K562 (cell line): ENCODE measurements around the gene PDGFA. TPM values are rescaled to one million over a fixed set of nuclear protein-coding genes. Genes with fewer than 3 reads are reported as not detected.

Source experiments
- ATAC-seq: fragments of 200-7000 bp; cut with Tn5 transposase; 3 replicates; pipeline ENCODE4 v1.9.1; 2020; ENCODE audit warnings: moderate library complexity
- BruUV-seq: library from RNA; stranded (reverse); fragments of 400-500 nt; replicated peaks from 2 replicates; lab custom pipeline; 2021; lab: Mats Ljungman, UMichigan
- CTCF ChIA-PET: fragments of 300-600 bp; formaldehyde crosslinking; extraction: SDS; loops from one replicate; lab custom pipeline; 2021; ENCODE audit warnings: low intra/inter-chr PET ratio; lab: Yijun Ruan, JAX
- POLR2A ChIA-PET: fragments of 300-600, 350-650 bp; sonication (Branson Sonifier 250); formaldehyde crosslinking; extraction: SDS; loops from one replicate; lab custom pipeline; 2021; ENCODE audit warnings: antibody characterized with exemption, inconsistent platforms; lab: Yijun Ruan, JAX
- DNase-seq, 4 experiments: peaks; one replicate each; pipeline versions ENCODE4 v3.0.0 to v3.0.0-alpha.2; 2011 to 2018; ENCODE audit warnings: low spot score in 3 of 4, mixed read lengths in 3 of 4; ENCODE audit errors: extremely low read depth in 1 of 4
- FAIRE-seq: peaks from 2 replicates; lab custom pipeline; 2011; peaks lifted over from hg19 to GRCh38; lab: Jason Lieb, UNC
- H2AFZ ChIP-seq: 2 replicates; pipeline ENCODE4 v1.6.0; 2011; ENCODE audit warnings: low read depth, low read length, control low read depth, inconsistent platforms
- H3K27ac ChIP-seq: fragments of 200-600 bp; 3 replicates; pipeline ENCODE4 v1.8.0; 2011; ENCODE audit warnings: low read depth, mild to moderate bottlenecking, control low read depth, inconsistent platforms, low read length, moderate library complexity, mixed read lengths; ENCODE audit errors: extremely low read depth
- H3K27me3 ChIP-seq, 2 experiments: fragments of 300-600 bp in 1 of 2; 2 replicates in 1 of 2; 3 replicates in 1 of 2; pipeline versions ENCODE4 v1.6.0 to v1.8.0; 2011; ENCODE audit warnings: inconsistent platforms in 2 of 2, low read length in 2 of 2, mild to moderate bottlenecking in 1 of 2, mixed read lengths in 1 of 2, moderate library complexity in 1 of 2; ENCODE audit not compliant: control insufficient read depth in 2 of 2, insufficient read depth in 2 of 2
- H3K36me3 ChIP-seq: fragments of 300-600 bp; 3 replicates; pipeline ENCODE4 v1.8.0; 2011; ENCODE audit warnings: mild to moderate bottlenecking, low read length, inconsistent platforms; ENCODE audit not compliant: control insufficient read depth, insufficient read depth
- H3K4me1 ChIP-seq, 2 experiments: fragments of 200-600 bp in 1 of 2; replicated peaks in 1 of 2; 2 replicates in 1 of 2; 3 replicates in 1 of 2; pipeline versions ENCODE4 v1.5.1 to v1.8.0; 2011; ENCODE audit warnings: inconsistent platforms in 2 of 2, low read length in 2 of 2, mild to moderate bottlenecking in 1 of 2, mixed read lengths in 1 of 2, moderate library complexity in 1 of 2; ENCODE audit not compliant: control insufficient read depth in 2 of 2, insufficient read depth in 2 of 2
- H3K4me2 ChIP-seq: 2 replicates; pipeline ENCODE4 v1.6.1; 2011; ENCODE audit warnings: low read length, control low read depth, inconsistent platforms, mixed read lengths; ENCODE audit not compliant: insufficient read depth
- H3K4me3 ChIP-seq: fragments of 200-600 bp; sonication (generic), shearing (Covaris generic); 2 replicates; pipeline ENCODE4 v1.5.1; 2016; ENCODE audit warnings: control low read depth, inconsistent platforms
- H3K79me2 ChIP-seq: fragments of 200-600 bp; 3 replicates; pipeline ENCODE4 v1.8.0; 2011; ENCODE audit warnings: low read length, inconsistent platforms; ENCODE audit not compliant: control insufficient read depth, insufficient read depth
- H3K9ac ChIP-seq, 2 experiments: 2 replicates each; pipeline versions ENCODE4 v1.6.0 to v1.6.1; 2011; ENCODE audit warnings: low read depth in 2 of 2, low read length in 2 of 2, control low read depth in 1 of 2, inconsistent platforms in 1 of 2, mild to moderate bottlenecking in 1 of 2, mixed read lengths in 1 of 2; ENCODE audit not compliant: insufficient read depth in 1 of 2
- H3K9me1 ChIP-seq: one replicate; pipeline ENCODE4 v1.6.0; 2011; ENCODE audit warnings: inconsistent platforms, mild to moderate bottlenecking, low read length, moderate library complexity; ENCODE audit not compliant: control insufficient read depth, insufficient read depth
- H3K9me3 ChIP-seq: replicated peaks from 2 replicates; pipeline ENCODE4 v1.5.1; 2011; ENCODE audit warnings: low read depth, low read length, inconsistent platforms; ENCODE audit not compliant: control insufficient read depth, insufficient read depth
- H4K20me1 ChIP-seq: replicated peaks from 2 replicates; pipeline ENCODE4 v1.6.1; 2011; ENCODE audit warnings: low read length, inconsistent platforms, mixed read lengths; ENCODE audit not compliant: control insufficient read depth, insufficient read depth
- CBX8 ChIP-seq: fragments of 200-600 bp; sonication (generic); IDR thresholded peaks from 2 replicates; pipeline ENCODE4 v1.6.1; 2012; ENCODE audit warnings: borderline replicate concordance, mixed run types, low read depth, mild to moderate bottlenecking, moderate library complexity, mixed read lengths, low read length, control low read depth, inconsistent platforms; ENCODE audit not compliant: poor library complexity, severe bottlenecking; ENCODE audit errors: extremely low read depth
- CREB3 ChIP-seq: fragments of 450-650 bp; conservative IDR thresholded peaks from 2 replicates; pipeline ENCODE4 v1.6.1; 2016; ENCODE audit warnings: missing genetic modification characterization, low read depth, mild to moderate bottlenecking, missing compliant biosample characterization, moderate library complexity
- DDX20 ChIP-seq: fragments of 450-650 bp; IDR thresholded peaks from 2 replicates; pipeline ENCODE4 v1.6.1; 2016; ENCODE audit warnings: missing genetic modification characterization, low read depth, mild to moderate bottlenecking, missing compliant biosample characterization, moderate library complexity
- ETV1 ChIP-seq: fragments of 450-650 bp; conservative IDR thresholded peaks from 2 replicates; pipeline ENCODE4 v1.6.1; 2016; ENCODE audit warnings: missing genetic modification characterization, control low read depth, low read depth, missing compliant biosample characterization
- HES1 ChIP-seq: fragments of 450-650 bp; IDR thresholded peaks from 2 replicates; pipeline ENCODE4 v1.6.1; 2016; ENCODE audit warnings: low read depth, mild to moderate bottlenecking, moderate library complexity
- MBD2 ChIP-seq: sonication (generic); IDR thresholded peaks from 2 replicates; pipeline ENCODE4 v1.6.1; 2016; ENCODE audit warnings: low read depth, borderline replicate concordance
- MTA3 ChIP-seq: fragments of 450-650 bp; formaldehyde crosslinking; IDR thresholded peaks from 2 replicates; pipeline ENCODE4 v1.6.1; 2017; ENCODE audit warnings: mild to moderate bottlenecking, borderline replicate concordance
- NCOA4 ChIP-seq: fragments of 450-650 bp; IDR thresholded peaks from 2 replicates; pipeline ENCODE4 v1.6.1; 2018; ENCODE audit warnings: mild to moderate bottlenecking; ENCODE audit not compliant: partially characterized antibody
- POLR2H ChIP-seq: IDR thresholded peaks from 2 replicates; pipeline ENCODE4 v1.6.1; 2016; ENCODE audit warnings: missing genetic modification characterization, low read depth, mild to moderate bottlenecking, control low read depth, missing compliant biosample characterization, moderate library complexity
- POLR3A ChIP-seq: IDR thresholded peaks from 2 replicates; pipeline ENCODE4 v1.6.1; 2011; ENCODE audit warnings: borderline replicate concordance, mild to moderate bottlenecking, moderate library complexity; ENCODE audit not compliant: insufficient read length, insufficient read depth; ENCODE audit errors: extremely low read depth
- RERE ChIP-seq: sonication (generic); formaldehyde crosslinking; IDR thresholded peaks from 2 replicates; pipeline ENCODE4 v1.8.0; 2023; ENCODE audit warnings: missing genetic modification reagents, mild to moderate bottlenecking, borderline replicate concordance
- SIN3B ChIP-seq: fragments of 450-650 bp; IDR thresholded peaks from 2 replicates; pipeline ENCODE4 v1.6.1; 2017; ENCODE audit warnings: low read depth, mild to moderate bottlenecking, moderate library complexity
- ZNF146 ChIP-seq: IDR thresholded peaks from one replicate; pipeline ENCODE4 v1.6.1; 2018; ENCODE audit warnings: missing compliant biosample characterization; ENCODE audit not compliant: unreplicated experiment
- ZNF384 ChIP-seq: IDR thresholded peaks from 2 replicates; pipeline ENCODE4 v1.6.1; 2012; ENCODE audit warnings: low read depth, low read length, improper control_type of control experiment
- WGBS: fragments of 100-300 bp; shearing (Covaris generic); methylation state at CpG from one replicate; pipeline ENCODE4 v1.1.6; 2016; ENCODE audit warnings: low coverage, mixed read lengths; ENCODE audit not compliant: insufficient coverage; ENCODE audit errors: missing lambda C conversion rate; 5-methylcytosine and 5-hydroxymethylcytosine counted together
- in situ Hi-C: fragments of 300-500 bp; cut with MboI; formaldehyde crosslinking; loops from 4 replicates; pipeline ENCODE4 v1.15.0; 2018; ENCODE audit warnings: inconsistent platforms, mixed read lengths
- intact Hi-C: fragments of 100-400 bp; cut with micrococcal nuclease; formaldehyde crosslinking; loops from 2 replicates; pipeline ENCODE4 v1.14.2; 2022
- polyA plus RNA-seq, 8 experiments: library from polyadenylated mRNA; depleted of rRNA in 4 of 8; stranded (reverse) in 5 of 8; unstranded in 3 of 8; fragments of >200 nt; fragmentation: Nextera tagmentation in 2 of 8; fragmentation: Illumina TruSeq in 1 of 8; extraction: Ambion mirVana in 2 of 8; extraction: Trizol in 1 of 8; gene quantifications; 2 replicates each; pipeline versions ENCODE4 v1.2.1 to v1.2.3, GENCODE V29; 2011 to 2014; ENCODE audit warnings: inconsistent platforms in 1 of 8, missing spikeins in 1 of 8
- total RNA-seq, 7 experiments: library from RNA; depleted of rRNA in 6 of 7; stranded (reverse); fragments of >200 nt in 6 of 7; fragmentation: Illumina TruSeq in 2 of 7; extraction: Trizol in 2 of 7; gene quantifications; 2 replicates each; pipeline versions ENCODE4 v1.2.1 to v1.2.3, GENCODE V29; 2011 to 2021; ENCODE audit warnings: low replicate concordance in 1 of 7
- TF ChIP-seq, protein P1 (sequence below): IDR thresholded peaks from 2 replicates; pipeline ENCODE4 v1.6.1; 2011; ENCODE audit not compliant: insufficient read length; ENCODE audit errors: extremely low read depth

PDGFA gene
- total and polyA plus RNA-seq, 9 of the 15 experiments (the other 6 are each of a cell fraction or from before 2014, with no cell fraction given) = 2.5 to 10.2 (median 4.6) TPM

DNA sequence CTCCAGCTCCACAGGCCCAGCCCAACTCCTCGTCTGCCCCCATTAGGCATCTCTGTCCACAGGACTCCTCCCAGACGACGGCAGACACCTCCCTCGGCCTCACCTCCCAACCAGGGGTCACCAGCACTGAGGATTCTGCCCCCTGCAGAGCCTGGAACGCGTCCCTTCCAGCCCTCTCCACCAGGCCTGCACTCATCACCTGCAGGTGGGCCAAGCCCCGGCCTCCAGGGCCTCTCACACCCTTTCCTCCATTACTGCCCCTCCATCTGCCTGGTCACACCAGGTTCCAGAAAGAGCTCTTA is 42.7 kb upstream of the PDGFA start:
- FAIRE-seq (no peak), DNase-seq (no peak), ATAC-seq (no peak)
- Histone ChIP-seq H3K9ac (no peak overlapping the region), H3K4me1 (peaks cover 0 to 15% of the 10 kb centered on the region in 2 experiments; a peak in 2 of 5 replicates), H3K9me3 (no peaks in the 10 kb centered on the region; the same call in 1 of the 2 replicates), H3K79me2 (no peaks in the 10 kb centered on the region), H2AFZ (no peak overlapping the region), H3K4me3 (no peak overlapping the region), H3K9me1 (no peaks in the 10 kb centered on the region), H3K4me2 (no peak overlapping the region), H4K20me1 (no peaks in the 10 kb centered on the region), H3K27ac (no peak overlapping the region), H3K36me3 (no peaks in the 10 kb centered on the region; the same call in 2 of the 3 replicates), H3K27me3 (no peaks in the 10 kb centered on the region)
- 29% methylated on average over 7 of the region's 7 CpGs for WGBS
- in situ Hi-C loops (no loop called here), intact Hi-C loops (no loop called here)
- ChIA-PET CTCF (no interaction called here), POLR2A (interaction anchor here (0.6 to 0.8 kb wide), 2 partner anchors 18 to 24 kb away, joined by 3 read pairs; no protein-coding TSS in a partner anchor)
- BruUV-seq = no TSS peak
- TF ChIP-seq RERE (CRISPR knock-in tag) (no peak), MTA3 (no peak), NCOA4 (no peak), MBD2 (no peak), POLR3A (no peak), HES1 (no peak), ETV1 (tag) (no peak), CREB3 (no peak), ZNF384 (no peak), ZNF146 (CRISPR knock-in tag) (no peak), POLR2H (tag) (no peak), DDX20 (no peak), SIN3B (no peak), CBX8 (no peak)
- TF ChIP-seq, protein P1, sequence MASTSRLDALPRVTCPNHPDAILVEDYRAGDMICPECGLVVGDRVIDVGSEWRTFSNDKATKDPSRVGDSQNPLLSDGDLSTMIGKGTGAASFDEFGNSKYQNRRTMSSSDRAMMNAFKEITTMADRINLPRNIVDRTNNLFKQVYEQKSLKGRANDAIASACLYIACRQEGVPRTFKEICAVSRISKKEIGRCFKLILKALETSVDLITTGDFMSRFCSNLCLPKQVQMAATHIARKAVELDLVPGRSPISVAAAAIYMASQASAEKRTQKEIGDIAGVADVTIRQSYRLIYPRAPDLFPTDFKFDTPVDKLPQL = no peak
